ENCODE data around the gene CCDC90B.
A peak's percentile ranks its signal among the peaks of the same experiment; 100 is the strongest.
"Not testable (repeated sequence)": the region's sequence is repeated elsewhere in the genome, so short reads cannot be mapped to it uniquely, and the experiment has no call there.

Gene CCDC90B

GRCh38 chr11:83285151-83285770 lies 906 bp downstream of the CCDC90B start:
- DNase-seq = peak; percentile 33

- no peak for DNase-seq
These were observed 1.5 kb downstream of the CCDC90B start for GRCh38 chr11:83284501-83285150.

DNA sequence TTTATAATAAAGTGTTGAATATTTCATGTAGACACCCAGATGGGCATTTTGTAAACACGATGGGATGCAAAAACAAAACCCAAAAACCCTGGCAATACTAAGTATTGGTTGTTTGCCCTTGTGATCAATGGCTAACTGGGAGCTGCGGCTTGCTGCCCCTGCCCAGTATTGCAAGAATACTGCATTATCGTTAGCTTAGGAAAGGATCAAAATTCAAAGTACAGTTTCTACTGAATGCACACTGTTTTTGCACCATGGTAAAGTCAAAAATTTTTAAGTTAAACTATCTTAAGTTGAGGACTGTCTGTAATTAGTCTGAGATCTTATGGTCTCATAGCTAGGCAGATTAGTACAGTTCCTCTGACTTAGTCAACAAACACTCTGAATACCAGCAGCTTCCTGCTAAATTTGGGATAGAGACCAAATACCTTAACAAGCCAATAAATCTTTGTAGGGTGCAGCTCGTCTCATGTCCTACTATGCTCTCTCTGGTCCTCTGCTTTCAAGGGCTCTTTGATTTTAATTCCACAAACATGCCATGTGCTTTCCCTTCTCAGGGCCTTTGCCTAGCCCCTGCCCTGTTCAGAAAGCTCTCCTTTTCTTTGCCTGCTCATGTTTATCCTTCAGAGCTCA lies 4.0 kb downstream of the CCDC90B start:
- no peak for DNase-seq

DNA sequence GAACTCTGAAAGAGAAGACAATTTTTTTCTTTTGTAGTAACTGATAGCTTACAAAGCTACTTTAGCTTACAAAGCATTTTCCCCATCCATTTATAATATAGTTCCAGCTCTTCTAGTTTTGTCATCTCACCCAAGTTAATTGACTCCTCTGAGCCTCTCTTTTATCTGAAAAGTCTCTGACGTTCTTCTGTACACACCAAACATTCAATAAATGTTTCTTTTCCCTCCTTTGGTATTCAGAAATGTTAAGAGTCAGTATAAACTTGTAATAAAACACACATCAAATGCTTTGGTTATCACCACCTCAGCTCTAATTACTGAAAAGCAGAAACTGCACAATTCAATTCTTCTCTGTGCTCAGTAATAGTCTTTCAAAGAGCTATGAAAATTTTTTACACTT lies 5.9 kb downstream of the CCDC90B start:
- DNase-seq = no peak

- no peak for DNase-seq
These were observed 7.8 kb downstream of the CCDC90B start for GRCh38 chr11:83278351-83278750.

GRCh38 chr11:83275888-83276641 lies 10.1 kb downstream of the CCDC90B start:
- DNase-seq = no peak

DNA sequence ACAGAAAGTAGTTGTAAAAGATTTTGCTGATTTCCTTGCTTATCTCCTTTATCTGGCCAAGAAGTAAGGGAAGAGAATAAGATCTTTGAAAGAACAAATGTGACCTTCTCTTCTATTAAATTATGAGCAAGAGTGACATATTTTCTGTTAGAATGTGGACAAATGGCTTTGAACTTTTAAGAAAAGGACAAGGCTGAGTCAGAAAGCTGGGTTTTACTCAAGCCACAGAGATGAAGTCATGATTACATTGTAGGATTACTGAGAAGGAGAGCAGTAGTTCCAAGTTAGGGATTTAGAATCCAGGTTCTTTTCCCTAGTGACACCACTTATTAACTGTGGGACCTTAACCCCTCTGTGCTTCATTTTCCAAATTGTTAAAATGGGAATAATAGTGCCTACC lies 13.5 kb downstream of the CCDC90B start:
- DNase-seq = no peak

GRCh38 chr11:83271734-83272133 lies 14.4 kb downstream of the CCDC90B start:
- DNase-seq = not testable (repeated sequence)

DNA sequence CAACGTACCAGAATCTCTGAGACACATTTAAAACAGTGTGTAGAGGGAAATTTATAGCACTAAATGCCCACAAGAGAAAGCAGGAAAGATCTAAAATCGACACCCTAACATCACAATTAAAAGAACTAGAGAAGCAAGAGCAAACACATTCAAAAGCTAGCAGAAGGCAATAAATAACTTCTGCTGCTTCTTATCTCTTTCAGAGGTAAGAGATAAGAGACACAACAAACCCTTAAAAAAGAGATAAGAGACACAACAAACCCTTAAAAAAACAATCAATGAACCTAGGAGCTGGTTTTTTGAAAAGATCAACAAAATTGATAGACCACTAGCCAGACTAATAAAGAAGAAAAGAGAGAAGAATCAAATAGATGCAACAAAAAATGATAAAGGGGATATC lies 17.1 kb downstream of the CCDC90B start:
- DNase-seq = not testable (repeated sequence)

DNA sequence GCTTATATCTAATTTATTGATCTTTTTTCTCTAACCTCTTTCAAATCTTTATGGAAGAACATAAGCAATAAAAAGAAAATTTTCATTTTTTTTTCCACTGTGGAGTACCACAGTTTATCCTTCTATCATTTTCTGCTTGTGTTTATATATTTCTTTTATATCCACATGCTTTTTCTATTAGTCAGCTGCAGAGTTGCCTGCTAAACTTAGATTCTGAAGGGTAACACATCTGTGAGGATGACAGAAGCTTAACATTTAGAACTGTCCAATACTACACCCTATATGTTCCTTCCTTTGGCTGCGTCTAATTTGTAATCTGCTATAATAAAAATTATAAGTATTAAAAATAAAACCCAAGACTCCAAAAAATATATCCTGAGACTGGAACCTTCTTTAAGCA lies 20.8 kb downstream of the CCDC90B start:
- DNase-seq = no peak

DNA sequence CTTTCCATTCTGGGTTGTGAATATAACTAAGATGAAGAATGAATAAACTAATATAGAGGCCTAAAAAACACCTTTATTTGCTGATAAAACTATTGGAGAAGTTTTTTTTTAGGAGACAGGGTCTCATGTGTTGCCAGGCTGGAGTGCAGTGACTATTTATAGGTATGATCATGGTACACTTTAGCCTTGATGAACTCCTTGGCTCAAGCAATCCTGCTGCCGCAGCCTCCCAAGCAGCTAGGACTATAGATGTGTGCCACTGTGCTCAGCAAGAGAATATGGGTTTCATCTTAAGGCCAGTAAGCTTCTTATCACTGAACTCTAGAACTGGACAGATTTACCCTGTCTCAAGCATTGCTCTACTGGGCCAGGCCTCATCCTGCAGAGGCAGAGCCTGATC lies 26.6 kb downstream of the CCDC90B start:
- no peak for DNase-seq

DNA sequence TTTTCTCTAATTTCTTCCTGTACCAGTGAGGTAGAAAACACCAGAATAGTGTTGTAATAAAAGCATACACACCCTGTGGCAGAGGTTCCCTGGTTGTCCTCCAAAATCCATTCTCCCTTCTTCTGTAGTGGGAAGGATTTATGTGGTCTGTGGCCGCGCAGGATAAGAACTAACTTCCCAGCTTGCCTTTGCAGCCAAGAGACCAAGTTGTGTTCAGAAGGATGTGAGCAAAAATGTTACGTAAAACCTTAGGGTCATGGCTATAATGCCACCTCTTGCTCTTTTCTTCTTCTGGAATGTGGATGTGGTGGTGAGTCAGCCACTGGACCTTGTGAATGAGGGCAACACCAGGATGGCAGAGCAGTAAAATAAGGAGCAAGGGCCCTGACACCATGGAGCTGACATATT lies 28.4 kb downstream of the CCDC90B start:
- no peak for DNase-seq

DNA sequence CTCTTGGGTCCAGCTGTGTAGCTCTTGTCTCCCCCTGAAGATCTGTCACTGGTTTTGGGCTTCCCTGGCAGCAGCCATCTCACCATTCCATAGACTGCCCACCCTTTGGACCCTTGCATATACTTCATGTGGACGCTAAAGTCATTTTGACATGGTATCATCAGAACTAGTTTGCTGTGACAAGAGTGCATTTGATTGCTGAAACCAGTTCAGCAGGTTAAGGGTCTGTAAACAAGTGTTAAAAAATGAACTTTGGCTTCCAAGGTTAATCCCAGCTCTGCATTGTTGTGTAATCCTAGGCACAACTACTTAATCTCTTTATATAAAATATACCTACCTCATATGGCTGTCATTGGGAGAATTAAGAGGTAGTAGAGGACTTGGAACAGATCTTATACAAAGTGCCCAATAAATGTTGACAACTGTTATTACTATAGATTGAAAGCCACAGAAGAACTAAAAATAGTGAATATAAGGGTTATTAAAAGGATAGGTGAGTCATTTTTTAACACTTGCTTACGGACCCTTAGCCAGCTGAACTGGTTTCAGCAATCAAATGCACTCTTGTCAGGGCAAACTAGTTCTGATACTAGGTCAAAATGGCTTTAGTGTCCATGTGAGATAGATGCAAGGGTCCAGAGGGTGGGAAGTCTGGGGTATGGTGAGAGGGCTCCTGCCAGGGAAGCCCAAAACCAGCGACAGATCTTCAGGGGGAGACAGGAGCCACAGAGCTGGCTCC lies 29.4 kb downstream of the CCDC90B start:
- DNase-seq = no peak

- DNase-seq = peak; percentile 64
These were observed 30.8 kb downstream of the CCDC90B start for GRCh38 chr11:83255366-83255765.

- DNase-seq = no peak
These were observed 33.2 kb downstream of the CCDC90B start for GRCh38 chr11:83252941-83253340.

DNA sequence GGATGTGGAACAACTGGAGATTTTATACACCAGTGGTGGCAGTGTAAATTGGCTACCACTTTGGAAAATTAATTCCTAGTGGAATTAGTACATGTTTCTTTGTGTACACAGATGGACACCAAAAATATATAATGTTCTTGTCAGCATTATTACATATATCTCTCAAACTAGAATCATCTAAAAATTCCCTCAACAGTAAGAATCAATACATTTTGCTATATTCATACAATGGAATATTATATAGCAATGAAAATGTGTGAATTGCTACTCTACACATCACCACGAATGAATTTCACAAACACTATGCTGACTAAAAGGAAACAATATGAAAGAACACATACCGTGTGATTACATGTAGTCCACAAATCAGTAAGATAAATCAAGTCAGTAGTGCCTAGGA lies 33.9 kb downstream of the CCDC90B start:
- DNase-seq = no peak

DNA sequence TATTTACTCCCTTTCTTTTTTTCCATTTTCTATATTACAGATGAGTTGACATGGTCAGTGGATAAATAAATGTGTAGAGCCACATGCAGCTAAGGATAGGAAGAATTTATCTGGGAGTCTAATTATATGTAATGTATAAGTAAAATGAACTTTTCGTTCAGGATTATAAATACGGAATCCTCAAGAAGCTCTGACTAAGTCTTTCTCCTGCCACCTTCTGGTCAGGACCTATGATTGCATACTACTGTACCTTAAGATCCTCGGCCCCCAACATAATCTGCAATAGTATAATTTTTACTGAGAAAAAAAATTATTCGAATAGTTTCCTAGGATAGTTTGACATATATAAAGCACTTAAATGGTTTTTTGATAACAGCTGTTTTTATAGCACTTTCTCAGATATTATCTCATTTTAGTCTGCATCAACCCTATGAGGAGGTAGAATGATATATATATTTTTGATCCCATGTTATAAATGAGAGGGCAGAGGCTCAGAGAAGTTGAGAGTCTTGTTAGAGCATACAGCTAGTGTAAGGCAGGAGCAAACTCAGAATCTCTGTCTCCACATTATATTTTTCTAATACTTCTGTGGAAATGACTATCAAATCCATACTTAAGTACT lies 36.1 kb downstream of the CCDC90B start:
- DNase-seq = peak; percentile 70

DNA sequence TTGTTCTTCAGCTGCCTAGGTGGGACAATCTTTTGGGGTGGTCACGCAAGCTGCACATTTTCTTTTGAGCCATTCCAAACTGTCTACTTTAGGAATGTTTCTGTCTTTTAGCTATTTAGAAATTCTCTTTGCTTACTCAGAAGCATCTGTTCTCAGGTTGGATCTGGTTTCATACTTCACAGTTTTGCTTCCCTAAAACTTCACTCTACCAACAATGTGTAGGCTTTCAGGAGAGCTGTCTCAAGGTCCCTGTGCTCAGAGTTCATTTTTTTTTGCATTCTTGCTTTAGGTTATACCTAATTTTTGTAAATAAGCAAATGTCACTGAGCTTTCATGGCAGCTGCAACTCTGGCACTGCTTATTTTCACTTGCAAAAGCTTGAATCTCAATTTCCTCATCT lies 36.7 kb downstream of the CCDC90B start:
- DNase-seq = no peak

DNA sequence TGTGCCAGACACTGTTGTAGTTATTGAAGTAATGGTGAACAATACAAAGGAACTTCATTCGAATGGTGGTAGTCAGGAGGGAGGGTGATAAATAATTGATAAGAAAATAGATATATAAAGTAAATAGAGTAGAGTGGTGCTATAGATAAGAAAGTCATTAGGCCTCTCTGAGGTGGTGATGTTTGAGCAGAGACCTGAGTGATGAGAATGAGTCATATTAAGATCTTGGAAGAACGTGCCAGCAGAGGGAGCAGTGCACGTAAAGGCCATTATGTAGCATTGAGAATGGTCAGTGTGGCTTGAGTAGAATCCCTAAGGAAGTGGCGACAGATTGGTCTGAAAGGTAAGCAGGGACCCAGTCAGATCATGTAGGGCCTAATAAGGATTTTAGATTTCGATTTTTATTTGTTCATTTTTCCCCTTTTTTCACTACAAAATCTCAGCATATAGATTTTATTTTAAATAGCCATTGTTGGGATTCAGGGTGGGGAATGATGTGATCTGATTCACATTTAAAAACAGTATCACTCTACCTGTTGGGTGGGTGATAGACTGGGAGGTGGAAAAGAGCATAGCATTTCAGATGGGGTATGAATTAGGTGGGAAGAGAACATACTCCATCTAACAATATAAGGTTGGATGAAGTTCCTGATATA lies 44.7 kb downstream of the CCDC90B start:
- peak; percentile 67 for DNase-seq

DNA sequence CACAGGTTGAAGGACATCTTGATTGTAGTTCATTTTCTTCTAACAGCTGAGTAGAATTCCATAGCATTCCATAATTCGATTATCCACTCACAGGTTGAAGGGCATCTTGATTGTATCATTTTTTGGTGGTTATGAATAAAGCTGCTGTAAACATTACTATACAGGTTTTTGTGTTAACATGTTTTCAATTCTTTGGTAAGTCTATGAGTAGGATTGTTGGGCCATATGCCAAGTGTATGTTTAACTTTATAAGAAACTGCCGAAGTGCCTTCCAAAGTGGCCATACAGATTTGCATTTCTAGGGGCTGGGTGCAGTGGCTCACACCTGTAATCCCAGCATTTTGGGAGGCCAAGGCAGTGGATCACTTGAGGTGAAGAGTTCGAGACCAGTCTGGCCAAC lies 48.1 kb downstream of the CCDC90B start:
- DNase-seq = no peak

GRCh38 chr11:83235825-83236224 lies 50.3 kb downstream of the CCDC90B start:
- DNase-seq = no peak

DNA sequence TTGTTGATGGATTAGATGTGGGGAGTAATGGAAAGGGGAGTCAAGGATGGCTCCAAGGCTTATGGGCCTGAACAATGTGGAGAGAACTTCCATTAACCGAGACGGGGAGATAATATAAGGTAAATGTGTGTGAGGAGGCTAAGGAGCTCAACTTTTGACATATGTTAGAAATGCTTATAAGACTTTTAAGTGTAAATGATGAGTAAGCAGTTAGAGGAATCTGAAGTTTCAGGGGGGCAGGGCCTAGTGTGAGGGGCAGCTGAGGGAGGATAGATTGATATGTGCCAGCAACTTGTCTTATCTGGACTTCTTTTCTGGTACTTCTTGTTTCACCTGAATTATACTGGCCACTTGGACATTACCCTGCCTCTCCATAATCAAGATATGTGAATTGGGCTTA lies 62.7 kb downstream of the CCDC90B start:
- no peak for DNase-seq

Data from hematopoietic multipotent progenitor cell treated with erythropoietin and hydrocortisone succinate and interleukin-3 and kit ligand, for 8 days (in vitro differentiated cells).